ENCODE measurements around the gene SMARCAL1. TPM values are rescaled to one million over a fixed set of nuclear protein-coding genes. Genes with fewer than 3 reads are reported as not detected.

Gene SMARCAL1
- total and polyA plus RNA-seq, 2 experiments from 2014 or later = 10.3 to 17.2 TPM

DNA sequence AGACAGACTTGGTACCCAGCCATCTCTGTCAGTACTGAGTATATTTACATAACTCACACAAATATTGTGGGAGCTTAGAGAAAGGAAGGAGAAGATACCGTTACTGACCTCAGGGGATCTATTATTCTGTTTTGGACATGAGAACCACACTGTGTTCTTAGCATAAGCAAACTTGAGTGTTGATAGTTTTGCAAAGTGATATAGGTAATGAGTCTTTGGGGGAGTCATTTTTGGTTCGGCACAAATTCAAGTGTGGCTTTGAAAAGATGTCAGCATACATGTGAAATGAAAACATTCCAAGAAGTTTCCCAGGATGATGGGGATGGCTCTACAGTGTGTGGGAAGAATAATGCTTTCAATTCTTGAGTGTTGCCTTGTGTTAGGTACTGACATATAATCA, 24.1 kb downstream of the SMARCAL1 start:
- Histone ChIP-seq H3K27ac (ENCODE audit: low read depth) (no peak overlapping the region), H3K36me3 (ENCODE audit: insufficient read depth) (peaks cover 3% of the 10 kb centered on the region; the same call in 1 of the 2 replicates), H3K4me2 (no peak overlapping the region), H3K4me3 (no peak overlapping the region), H4K20me1 (replicated peaks; ENCODE audit: insufficient read depth) (no peaks in the 10 kb centered on the region; the same call in 1 of the 2 replicates), H3K9me2 (ENCODE audit: insufficient read depth) (no peaks in the 10 kb centered on the region), H3K79me2 (replicated peaks; ENCODE audit: insufficient read depth) (no peaks in the 10 kb centered on the region), H3K27me3 (ENCODE audit: insufficient read depth) (no peaks in the 10 kb centered on the region), H2AFZ (no peak overlapping the region), H3K4me1 (ENCODE audit: insufficient read depth) (no peaks in the 10 kb centered on the region), H3F3A (replicated peaks; ENCODE audit: low read depth) (no peaks in the 10 kb centered on the region)
- H3K27ac Mint-ChIP-seq = no peak overlapping the region
- no peak for ATAC-seq
- no peak overlapping the region for H3K4me3 Mint-ChIP-seq
- no peaks in the 10 kb centered on the region for H3K9me3 Mint-ChIP-seq
- DNase-seq (ENCODE audit: low spot score) = no peak
- no peaks in the 10 kb centered on the region for H3K27me3 Mint-ChIP-seq (ENCODE audit: insufficient read depth, low read depth, poor library complexity)
- TF ChIP-seq, protein P1, sequence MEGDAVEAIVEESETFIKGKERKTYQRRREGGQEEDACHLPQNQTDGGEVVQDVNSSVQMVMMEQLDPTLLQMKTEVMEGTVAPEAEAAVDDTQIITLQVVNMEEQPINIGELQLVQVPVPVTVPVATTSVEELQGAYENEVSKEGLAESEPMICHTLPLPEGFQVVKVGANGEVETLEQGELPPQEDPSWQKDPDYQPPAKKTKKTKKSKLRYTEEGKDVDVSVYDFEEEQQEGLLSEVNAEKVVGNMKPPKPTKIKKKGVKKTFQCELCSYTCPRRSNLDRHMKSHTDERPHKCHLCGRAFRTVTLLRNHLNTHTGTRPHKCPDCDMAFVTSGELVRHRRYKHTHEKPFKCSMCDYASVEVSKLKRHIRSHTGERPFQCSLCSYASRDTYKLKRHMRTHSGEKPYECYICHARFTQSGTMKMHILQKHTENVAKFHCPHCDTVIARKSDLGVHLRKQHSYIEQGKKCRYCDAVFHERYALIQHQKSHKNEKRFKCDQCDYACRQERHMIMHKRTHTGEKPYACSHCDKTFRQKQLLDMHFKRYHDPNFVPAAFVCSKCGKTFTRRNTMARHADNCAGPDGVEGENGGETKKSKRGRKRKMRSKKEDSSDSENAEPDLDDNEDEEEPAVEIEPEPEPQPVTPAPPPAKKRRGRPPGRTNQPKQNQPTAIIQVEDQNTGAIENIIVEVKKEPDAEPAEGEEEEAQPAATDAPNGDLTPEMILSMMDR (conservative IDR thresholded peaks at IDR 0.05; ENCODE audit: low read depth in 2 of 2) = no peak
- TF ChIP-seq NANOG (IDR thresholded peaks at IDR 0.05; ENCODE audit: borderline replicate concordance) (no peak), CREB1 (CRISPR knock-in tag; IDR thresholded peaks at IDR 0.05; ENCODE audit: low read depth) (no peak), ZNF331 (CRISPR knock-in tag; IDR thresholded peaks at IDR 0.05; ENCODE audit: low read depth) (no peak), STAT1 (IDR thresholded peaks at IDR 0.05; ENCODE audit: unreplicated experiment) (no peak)
- TF ChIP-seq, protein P2, sequence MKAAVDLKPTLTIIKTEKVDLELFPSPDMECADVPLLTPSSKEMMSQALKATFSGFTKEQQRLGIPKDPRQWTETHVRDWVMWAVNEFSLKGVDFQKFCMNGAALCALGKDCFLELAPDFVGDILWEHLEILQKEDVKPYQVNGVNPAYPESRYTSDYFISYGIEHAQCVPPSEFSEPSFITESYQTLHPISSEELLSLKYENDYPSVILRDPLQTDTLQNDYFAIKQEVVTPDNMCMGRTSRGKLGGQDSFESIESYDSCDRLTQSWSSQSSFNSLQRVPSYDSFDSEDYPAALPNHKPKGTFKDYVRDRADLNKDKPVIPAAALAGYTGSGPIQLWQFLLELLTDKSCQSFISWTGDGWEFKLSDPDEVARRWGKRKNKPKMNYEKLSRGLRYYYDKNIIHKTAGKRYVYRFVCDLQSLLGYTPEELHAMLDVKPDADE (IDR thresholded peaks at IDR 0.05) = no peak
- TF ChIP-seq, protein P3, sequence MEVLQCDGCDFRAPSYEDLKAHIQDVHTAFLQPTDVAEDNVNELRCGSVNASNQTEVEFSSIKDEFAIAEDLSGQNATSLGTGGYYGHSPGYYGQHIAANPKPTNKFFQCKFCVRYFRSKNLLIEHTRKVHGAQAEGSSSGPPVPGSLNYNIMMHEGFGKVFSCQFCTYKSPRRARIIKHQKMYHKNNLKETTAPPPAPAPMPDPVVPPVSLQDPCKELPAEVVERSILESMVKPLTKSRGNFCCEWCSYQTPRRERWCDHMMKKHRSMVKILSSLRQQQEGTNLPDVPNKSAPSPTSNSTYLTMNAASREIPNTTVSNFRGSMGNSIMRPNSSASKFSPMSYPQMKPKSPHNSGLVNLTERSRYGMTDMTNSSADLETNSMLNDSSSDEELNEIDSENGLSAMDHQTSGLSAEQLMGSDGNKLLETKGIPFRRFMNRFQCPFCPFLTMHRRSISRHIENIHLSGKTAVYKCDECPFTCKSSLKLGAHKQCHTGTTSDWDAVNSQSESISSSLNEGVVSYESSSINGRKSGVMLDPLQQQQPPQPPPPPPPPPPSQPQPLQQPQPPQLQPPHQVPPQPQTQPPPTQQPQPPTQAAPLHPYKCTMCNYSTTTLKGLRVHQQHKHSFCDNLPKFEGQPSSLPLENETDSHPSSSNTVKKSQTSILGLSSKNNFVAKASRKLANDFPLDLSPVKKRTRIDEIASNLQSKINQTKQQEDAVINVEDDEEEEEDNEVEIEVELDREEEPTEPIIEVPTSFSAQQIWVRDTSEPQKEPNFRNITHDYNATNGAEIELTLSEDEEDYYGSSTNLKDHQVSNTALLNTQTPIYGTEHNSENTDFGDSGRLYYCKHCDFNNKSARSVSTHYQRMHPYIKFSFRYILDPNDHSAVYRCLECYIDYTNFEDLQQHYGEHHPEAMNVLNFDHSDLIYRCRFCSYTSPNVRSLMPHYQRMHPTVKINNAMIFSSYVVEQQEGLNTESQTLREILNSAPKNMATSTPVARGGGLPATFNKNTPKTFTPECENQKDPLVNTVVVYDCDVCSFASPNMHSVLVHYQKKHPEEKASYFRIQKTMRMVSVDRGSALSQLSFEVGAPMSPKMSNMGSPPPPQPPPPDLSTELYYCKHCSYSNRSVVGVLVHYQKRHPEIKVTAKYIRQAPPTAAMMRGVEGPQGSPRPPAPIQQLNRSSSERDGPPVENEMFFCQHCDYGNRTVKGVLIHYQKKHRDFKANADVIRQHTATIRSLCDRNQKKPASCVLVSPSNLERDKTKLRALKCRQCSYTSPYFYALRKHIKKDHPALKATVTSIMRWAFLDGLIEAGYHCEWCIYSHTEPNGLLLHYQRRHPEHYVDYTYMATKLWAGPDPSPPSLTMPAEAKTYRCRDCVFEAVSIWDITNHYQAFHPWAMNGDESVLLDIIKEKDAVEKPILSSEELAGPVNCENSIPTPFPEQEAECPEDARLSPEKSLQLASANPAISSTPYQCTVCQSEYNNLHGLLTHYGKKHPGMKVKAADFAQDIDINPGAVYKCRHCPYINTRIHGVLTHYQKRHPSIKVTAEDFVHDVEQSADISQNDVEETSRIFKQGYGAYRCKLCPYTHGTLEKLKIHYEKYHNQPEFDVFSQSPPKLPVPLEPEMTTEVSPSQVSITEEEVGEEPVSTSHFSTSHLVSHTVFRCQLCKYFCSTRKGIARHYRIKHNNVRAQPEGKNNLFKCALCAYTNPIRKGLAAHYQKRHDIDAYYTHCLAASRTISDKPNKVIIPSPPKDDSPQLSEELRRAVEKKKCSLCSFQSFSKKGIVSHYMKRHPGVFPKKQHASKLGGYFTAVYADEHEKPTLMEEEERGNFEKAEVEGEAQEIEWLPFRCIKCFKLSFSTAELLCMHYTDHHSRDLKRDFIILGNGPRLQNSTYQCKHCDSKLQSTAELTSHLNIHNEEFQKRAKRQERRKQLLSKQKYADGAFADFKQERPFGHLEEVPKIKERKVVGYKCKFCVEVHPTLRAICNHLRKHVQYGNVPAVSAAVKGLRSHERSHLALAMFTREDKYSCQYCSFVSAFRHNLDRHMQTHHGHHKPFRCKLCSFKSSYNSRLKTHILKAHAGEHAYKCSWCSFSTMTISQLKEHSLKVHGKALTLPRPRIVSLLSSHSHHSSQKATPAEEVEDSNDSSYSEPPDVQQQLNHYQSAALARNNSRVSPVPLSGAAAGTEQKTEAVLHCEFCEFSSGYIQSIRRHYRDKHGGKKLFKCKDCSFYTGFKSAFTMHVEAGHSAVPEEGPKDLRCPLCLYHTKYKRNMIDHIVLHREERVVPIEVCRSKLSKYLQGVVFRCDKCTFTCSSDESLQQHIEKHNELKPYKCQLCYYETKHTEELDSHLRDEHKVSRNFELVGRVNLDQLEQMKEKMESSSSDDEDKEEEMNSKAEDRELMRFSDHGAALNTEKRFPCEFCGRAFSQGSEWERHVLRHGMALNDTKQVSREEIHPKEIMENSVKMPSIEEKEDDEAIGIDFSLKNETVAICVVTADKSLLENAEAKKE (CRISPR knock-in tag; IDR thresholded peaks at IDR 0.05) = no peak
- TF ChIP-seq, protein P4, sequence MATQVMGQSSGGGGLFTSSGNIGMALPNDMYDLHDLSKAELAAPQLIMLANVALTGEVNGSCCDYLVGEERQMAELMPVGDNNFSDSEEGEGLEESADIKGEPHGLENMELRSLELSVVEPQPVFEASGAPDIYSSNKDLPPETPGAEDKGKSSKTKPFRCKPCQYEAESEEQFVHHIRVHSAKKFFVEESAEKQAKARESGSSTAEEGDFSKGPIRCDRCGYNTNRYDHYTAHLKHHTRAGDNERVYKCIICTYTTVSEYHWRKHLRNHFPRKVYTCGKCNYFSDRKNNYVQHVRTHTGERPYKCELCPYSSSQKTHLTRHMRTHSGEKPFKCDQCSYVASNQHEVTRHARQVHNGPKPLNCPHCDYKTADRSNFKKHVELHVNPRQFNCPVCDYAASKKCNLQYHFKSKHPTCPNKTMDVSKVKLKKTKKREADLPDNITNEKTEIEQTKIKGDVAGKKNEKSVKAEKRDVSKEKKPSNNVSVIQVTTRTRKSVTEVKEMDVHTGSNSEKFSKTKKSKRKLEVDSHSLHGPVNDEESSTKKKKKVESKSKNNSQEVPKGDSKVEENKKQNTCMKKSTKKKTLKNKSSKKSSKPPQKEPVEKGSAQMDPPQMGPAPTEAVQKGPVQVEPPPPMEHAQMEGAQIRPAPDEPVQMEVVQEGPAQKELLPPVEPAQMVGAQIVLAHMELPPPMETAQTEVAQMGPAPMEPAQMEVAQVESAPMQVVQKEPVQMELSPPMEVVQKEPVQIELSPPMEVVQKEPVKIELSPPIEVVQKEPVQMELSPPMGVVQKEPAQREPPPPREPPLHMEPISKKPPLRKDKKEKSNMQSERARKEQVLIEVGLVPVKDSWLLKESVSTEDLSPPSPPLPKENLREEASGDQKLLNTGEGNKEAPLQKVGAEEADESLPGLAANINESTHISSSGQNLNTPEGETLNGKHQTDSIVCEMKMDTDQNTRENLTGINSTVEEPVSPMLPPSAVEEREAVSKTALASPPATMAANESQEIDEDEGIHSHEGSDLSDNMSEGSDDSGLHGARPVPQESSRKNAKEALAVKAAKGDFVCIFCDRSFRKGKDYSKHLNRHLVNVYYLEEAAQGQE (IDR thresholded peaks at IDR 0.05; ENCODE audit: unreplicated experiment) = no peak
- no peaks in the 10 kb centered on the region for H3K4me1 Mint-ChIP-seq
- H3K36me3 Mint-ChIP-seq (ENCODE audit: low read depth) = peaks cover 37% of the 10 kb centered on the region

All from GM23338 (cell line).